NCI-H2029 (cell line): ENCODE results near the gene ANKRD16.
A peak's percentile ranks its signal among the peaks of the same experiment; 100 is the strongest.
"Not testable (repeated sequence)": the region's sequence is repeated elsewhere in the genome, so short reads cannot be mapped to it uniquely, and the experiment has no call there.

ENCODE experiments used
- DNase-seq: peaks from one replicate; lab custom pipeline; 2025; lab: John Stamatoyannopoulos, UW

ANKRD16 gene

GRCh38 chr10:5833814-5834213 is 55.9 kb downstream of the ANKRD16 start:
- DNase-seq: no peak

DNA sequence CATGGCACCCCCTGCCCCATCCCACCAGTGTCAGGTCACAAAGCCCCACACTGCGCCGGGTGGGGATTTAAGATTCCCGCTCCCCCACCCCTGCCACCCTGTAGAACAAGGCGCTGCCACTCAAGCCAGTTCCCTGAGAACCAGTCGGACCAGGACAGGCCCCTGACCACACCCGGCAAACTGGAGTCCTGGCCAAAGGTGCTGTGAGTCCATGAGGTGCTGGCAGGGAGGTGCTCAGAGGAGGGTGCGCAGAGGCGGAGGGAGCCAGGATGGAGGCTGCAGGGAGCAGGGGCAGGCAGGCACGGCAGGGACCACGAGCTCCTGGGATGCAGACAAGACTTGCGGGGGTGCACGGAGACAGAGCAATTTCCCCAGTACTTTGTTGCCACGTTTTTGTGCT is 56.7 kb downstream of the ANKRD16 start:
- no peak for DNase-seq

- DNase-seq: no peak
These were observed 58.3 kb downstream of the ANKRD16 start for GRCh38 chr10:5831446-5831782.

- no peak for DNase-seq
These were observed 58.9 kb downstream of the ANKRD16 start for GRCh38 chr10:5830629-5831445.

DNA sequence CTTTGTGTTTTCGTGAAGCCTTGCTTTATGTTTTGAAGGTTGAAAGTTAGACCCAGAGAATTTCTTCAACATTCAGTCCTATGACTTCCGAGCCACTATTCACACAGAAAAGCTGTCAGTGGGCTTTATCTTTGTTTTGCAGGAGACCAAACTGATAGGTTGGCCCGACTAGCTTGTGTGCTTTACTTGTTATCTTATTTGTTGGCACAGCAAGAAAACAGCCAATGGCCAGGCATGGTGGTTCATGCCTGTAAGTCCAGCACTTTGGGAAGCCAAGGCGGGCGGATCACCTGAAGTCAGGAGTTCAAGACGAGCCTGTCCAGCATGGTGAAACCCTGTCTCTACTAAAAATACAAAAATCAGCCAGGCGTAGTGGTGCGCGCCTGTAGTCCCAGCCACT is 60.4 kb downstream of the ANKRD16 start:
- no peak for DNase-seq

DNA sequence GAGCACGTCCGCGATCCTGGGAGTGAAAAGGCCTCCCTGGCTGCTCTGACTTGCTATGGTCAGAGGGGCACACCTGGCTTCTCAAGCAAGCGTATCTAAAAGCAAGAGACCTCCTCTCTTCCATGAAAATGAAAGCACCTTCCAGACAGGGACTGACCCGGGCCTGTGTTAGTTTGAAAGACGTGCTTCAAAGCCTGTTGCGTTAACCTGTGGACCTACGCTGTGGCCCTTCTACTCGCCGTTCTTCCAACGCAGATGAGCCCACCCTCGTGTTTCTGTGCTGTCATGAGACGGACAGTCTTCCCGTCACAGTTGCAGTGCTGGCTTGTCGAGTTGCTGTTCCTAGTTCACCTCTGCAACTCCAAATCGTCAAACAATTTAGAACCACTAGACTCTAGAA is 61.0 kb downstream of the ANKRD16 start:
- no peak for DNase-seq

DNA sequence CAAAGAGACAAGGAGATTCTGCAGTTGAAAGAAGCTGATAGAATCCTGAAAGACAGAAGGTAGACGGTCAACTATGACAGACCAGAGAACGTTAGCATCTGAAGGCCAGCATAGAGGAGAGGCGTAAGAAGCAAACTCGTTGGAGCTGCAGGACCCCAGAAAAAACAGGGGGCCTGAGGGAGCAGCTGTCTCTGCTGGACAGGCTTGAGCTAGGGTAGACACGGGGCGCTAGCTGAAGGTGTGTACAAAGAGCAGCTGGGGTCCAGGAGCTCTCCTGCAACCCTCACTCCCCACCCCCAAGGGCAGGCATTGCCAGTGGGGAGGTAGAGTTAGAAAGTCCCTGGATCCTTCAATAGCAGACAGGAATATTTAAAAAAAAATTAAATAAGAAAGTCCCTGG is 61.9 kb downstream of the ANKRD16 start:
- DNase-seq: no peak

GRCh38 chr10:5826511-5826910 is 63.2 kb downstream of the ANKRD16 start:
- not testable (repeated sequence) for DNase-seq

GRCh38 chr10:5818894-5819293 is 70.8 kb downstream of the ANKRD16 start:
- DNase-seq: no peak

DNA sequence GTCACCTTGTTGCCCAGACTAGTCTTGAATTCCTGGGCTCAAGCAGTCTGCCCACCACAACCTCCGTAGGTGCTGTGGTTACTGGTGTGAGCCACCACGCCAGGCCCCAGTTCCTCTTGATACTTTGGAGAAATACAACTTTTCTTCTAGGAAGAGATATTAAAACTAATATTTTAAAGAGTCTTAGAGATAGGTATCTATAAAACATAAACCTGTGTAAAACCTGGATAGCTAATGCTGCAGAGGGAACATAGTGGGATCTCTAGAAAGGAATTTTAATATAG is 71.7 kb downstream of the ANKRD16 start:
- DNase-seq: no peak

GRCh38 chr10:5817322-5818047 is 72.2 kb downstream of the ANKRD16 start:
- no peak for DNase-seq

- DNase-seq: no peak
These were observed 73.5 kb downstream of the ANKRD16 start for GRCh38 chr10:5816170-5816569.

- no peak for DNase-seq
These were observed 75.3 kb downstream of the ANKRD16 start for GRCh38 chr10:5814110-5815107.

DNA sequence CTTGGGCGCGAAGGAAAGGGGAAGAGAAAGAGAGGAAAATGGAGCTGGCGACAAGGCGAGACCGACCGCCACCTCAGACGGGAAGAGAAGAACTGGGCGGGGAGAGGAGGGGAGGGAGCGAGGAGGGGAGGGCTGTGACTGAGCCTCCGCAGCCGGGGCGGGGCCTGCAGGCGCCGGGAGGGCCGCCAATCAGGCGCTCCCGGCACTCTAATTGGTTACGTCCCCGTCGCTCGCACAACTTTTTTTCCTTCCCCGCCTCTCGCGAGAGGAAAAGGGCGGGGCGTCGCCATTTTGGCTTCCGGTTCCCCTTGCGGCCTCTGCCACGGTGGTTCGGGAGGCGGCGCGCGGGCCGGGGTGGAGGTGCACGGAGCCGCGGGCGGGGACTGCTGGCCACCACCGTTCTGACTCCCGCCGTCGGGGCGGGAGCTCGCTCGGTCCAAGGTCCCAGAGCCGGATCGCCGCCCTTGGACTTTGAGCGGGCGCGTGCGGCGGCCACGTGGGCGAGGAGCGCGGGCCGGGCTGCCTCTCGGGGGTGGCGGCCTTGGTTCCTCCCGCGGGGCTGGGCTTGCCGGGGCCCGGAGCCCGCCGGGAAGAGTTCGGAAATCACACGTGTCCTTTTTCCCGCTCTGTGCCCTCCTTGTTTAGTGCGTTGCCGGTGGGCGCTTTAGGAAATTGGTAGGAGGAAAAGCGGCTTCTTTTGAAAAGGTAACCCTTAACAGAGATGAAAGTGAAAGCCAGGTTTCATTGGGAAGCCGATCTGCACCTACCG is 76.2 kb downstream of the ANKRD16 start, which contains the start of gene GDI2:
TSS of gene GDI2 (minus strand) at position 94 of the 769 bp plus-strand sequence. CDS start 176 bp downstream, outside the sequence.
- DNase-seq: peak; percentile 77

- no peak for DNase-seq
These were observed 76.7 kb downstream of the ANKRD16 start for GRCh38 chr10:5813091-5813340.

- DNase-seq: no peak
These were observed 77.2 kb downstream of the ANKRD16 start for GRCh38 chr10:5812283-5813090.
